Frontal cortex (tissue), 4 donors: ENCODE data around the gene SHC2. TPM values are rescaled to one million over a fixed set of nuclear protein-coding genes. Genes with fewer than 3 reads are reported as not detected.
"Not testable (repeated sequence)": the region's sequence is repeated elsewhere in the genome, so short reads cannot be mapped to it uniquely, and the experiment has no call there.

Source experiments
- DNase-seq, 2 donors: peaks; one replicate each; pipeline ENCODE4 v3.0.0; 2012; ENCODE audit warnings: low spot score in 2 of 2
- FAIRE-seq: peaks from 2 replicates; lab custom pipeline; 2012; peaks lifted over from hg19 to GRCh38; lab: Jason Lieb, UNC
- total RNA-seq: library from RNA; depleted of rRNA; stranded (reverse); fragments of >200 nt; gene quantifications from one replicate; pipeline ENCODE4 v1.2.3, GENCODE V29; 2014
- donor health status: control.
- donor health status: control.
- donor health status: control.

Gene SHC2
- total RNA-seq, 1 donor from 2014 or later = 9.8 TPM

- FAIRE-seq = no peak
- no peak for DNase-seq
Measured at GRCh38 chr19:383040-383439, 77.8 kb downstream of the SHC2 start.

DNA sequence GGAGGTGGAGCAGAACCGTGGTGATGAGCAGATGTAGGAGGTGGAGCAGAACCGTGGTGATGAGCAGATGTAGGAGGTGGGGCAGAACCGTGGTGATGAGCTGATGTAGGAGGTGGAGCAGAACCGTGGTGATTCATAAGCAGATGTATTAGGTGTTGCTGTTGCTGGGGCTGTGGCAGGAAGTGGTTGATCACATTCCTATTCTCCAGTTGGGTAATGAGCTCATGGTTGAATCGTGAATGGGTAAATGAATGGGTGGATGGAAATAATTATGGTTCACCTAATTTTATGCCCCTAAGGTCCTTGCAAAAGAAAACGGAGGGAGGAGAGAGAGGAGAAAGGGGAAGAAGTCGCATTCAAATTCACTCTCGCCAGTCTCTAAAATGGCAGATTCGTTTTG is 78.3 kb downstream of the SHC2 start:
- not testable (repeated sequence) for FAIRE-seq, DNase-seq

DNA sequence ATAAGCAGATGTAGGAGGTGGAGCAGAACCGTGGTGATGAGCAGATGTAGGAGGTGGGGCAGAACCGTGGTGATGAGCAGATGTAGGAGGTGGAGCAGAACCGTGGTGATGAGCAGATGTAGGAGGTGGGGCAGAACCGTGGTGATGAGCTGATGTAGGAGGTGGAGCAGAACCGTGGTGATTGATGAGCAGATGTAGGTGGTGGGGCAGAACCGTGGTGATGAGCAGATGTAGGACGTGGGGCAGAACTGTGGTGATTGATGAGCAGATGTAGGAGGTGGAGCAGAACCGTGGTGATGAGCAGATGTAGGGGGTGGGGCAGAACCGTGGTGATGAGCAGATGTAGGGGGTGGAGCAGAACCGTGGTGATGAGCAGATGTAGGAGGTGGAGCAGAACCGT is 78.9 kb downstream of the SHC2 start:
- DNase-seq, FAIRE-seq: not testable (repeated sequence)

- not testable (repeated sequence) for DNase-seq, FAIRE-seq
Measured at GRCh38 chr19:380618-381219, 80.1 kb downstream of the SHC2 start.

- no peak for DNase-seq
- FAIRE-seq = no peak
Measured at GRCh38 chr19:379796-380195, 81.0 kb downstream of the SHC2 start.

GRCh38 chr19:378706-379105 is 82.1 kb downstream of the SHC2 start:
- DNase-seq (no peak), FAIRE-seq (no peak)

DNA sequence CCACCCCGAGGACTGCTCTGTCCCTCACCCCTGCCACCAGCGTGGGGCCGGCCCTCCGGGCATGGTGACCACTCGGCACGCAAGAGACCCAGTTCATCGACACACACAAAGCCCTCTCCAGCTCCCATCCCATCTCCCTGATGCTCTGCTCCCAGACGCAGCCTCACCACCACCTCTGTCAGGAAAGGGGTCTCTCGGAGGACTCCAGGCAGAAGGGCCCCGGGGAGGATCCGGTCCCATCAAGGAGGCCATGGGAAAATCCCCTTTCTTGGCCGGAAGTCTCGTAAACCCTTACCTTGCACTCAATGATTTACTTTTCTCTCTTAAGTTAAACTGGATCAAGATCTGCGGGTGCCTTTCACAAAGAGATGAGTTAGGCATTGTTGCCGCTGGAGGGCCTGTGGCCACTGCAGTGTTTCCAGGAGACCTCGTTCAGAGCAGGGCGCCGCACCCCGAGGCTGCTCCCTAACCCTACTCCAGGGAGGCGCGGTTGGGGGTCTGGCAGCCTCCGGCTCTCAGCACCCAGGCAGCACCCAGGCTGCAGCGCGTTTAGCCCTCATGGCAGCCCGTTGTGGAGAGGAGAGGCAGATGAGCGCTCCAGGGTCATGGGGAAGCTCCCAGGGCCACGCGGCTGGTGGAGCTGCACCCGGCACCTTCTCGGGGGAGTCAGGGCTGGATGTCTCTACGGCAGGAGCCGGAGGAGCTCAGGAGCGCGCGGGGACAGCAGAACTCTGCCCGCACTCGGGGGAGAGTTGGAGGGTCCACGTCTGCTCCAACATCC is 82.8 kb downstream of the SHC2 start:
- DNase-seq (no peak), FAIRE-seq (no peak)

GRCh38 chr19:376111-376470 is 84.7 kb downstream of the SHC2 start:
- DNase-seq = no peak
- FAIRE-seq = no peak

- FAIRE-seq (no peak), DNase-seq (no peak)
Measured at GRCh38 chr19:375395-376110, 85.3 kb downstream of the SHC2 start.

GRCh38 chr19:374886-375235 is 86.0 kb downstream of the SHC2 start:
- DNase-seq (no peak), FAIRE-seq (no peak)

- no peak for DNase-seq
- FAIRE-seq = no peak
Measured at GRCh38 chr19:374183-374885, 86.5 kb downstream of the SHC2 start.

DNA sequence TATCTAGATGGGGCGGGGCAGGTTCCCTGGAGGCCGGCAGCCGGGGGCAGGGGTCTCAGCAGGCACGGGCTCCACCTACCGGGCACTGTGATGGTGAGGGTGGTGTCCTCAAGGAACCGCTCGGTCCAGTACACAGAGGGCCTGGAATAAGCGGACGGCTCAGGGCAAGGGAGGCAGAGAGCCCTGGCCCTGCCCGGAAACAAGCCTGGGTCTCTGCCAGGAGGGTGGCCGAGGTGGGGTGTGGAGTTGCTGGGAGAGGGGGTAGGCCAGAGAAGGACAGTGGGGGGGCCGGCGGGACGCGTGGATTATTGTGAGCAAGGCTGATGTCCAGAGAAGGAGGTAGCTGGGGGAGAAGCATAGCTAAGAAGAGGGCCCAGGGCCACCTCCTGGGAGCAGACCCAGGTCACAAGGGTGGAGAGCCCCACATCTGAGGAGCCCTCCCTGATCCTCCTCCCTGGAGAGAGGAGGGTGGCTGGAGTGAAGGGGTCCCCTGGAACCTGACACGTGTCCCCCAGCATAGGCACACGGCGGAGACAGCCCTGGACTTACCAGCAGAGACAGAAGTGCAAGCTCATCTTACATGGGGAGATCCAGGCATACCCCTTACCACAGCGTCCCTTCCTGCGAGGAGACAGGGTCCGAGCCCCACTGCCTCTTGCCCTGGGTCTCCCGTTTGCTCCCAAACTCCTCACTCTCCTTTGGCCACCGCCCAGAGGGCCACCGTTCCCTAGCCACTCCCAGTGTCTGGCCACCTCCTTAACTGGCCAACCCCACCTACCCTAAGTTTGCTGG is 87.2 kb downstream of the SHC2 start:
- no peak for DNase-seq
- FAIRE-seq = no peak

GRCh38 chr19:372306-372890 is 88.4 kb downstream of the SHC2 start:
- peak in 1 of 2 donors; percentile 60 for DNase-seq
- no peak for FAIRE-seq

- no peak for FAIRE-seq
- DNase-seq = no peak
Measured at GRCh38 chr19:371501-372168, 89.2 kb downstream of the SHC2 start.

DNA sequence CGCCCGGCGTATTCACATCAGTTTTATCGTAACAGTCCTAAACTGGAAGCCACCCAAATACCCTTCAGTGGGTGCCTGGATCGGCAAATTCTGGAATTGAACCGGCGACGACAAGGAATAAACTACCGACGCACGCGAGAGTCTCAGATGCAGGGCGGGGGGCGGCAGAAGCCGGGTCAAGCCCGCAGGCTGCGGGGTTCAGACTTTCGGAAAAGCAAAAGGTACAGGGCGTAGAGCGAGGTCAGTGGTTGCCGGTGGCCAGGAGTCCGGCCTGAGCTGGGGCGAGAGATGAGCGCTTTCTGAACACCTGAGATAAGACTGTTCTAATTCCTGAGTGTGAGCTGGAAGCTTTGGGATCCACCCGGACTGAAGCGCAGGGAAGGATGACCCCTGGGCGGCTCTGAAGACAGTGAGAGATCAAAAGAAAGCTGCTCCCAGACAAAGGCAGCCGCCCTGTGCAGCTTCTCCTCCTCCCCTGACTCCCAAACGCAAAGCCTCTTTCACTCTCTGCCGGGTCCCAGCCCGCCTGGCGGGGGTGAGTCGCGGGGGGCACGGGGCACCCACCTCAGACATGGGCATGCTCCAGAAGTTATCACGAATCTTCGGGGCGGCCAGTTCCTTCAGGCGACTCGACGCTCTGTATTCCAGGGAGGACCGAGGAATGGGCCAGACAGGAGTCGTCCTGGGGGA is 90.0 kb downstream of the SHC2 start:
- DNase-seq (no peak), FAIRE-seq (no peak)

DNA sequence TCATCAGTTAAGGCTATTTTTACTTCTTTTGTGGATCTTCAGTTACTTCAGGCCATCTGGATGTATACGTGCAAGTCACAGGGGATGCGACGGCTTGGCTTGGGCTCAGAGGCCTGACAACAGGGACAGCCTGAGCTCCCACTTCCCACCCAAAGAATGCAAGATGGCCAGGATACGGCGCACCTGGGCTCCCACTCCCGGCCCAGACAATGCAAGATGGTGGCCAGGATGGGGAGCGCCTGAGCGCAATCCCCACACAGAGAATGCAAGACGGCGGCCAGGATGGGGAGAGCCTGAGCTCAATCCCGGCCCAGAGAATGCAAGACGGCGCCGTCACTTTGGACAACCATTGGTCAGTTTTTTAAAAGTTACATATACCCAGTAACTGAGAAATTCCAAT is 91.0 kb downstream of the SHC2 start:
- FAIRE-seq (no peak), DNase-seq (no peak)

GRCh38 chr19:369256-369655 is 91.6 kb downstream of the SHC2 start:
- FAIRE-seq (no peak), DNase-seq (no peak)

DNA sequence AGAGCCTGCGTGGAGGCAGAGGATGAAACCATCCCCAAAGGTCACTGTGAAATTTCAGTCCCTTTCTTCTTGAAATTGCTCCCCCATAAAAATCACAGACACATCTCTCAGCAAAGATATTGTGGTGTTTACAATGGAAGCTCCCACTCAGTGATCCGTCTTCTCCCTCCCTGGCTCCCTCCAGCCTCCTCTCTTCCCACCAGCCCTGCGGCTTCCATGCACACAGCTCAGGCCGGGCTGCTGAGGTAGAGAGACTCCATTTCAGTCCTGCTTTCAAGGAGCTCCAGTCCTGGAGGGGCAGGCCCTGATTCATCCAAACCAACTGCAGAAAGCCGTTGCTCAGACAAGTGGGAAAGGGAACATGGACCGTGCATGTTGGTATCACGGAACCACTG is 92.2 kb downstream of the SHC2 start:
- FAIRE-seq (no peak), DNase-seq (no peak)
